ENCODE results near the gene C17orf75.

- no peak for TF ChIP-seq CTCF (IDR thresholded peaks at IDR 0.05; ENCODE audit: low read depth, low read length)
- no peak for TF ChIP-seq EZH2phosphoT487 (IDR thresholded peaks at IDR 0.05; ENCODE audit: low read depth)
Observed at GRCh38 chr17:32303781-32304288, 38.1 kb downstream of the C17orf75 start.

All from OCI-LY3 (cell line).